GM18861 (cell line): ENCODE measurements around the gene MGAT1.
A peak's percentile ranks its signal among the peaks of the same experiment; 100 is the strongest.

Experiments
- ATAC-seq: cut with Tn5 transposase; IDR thresholded peaks from one replicate; pipeline ENCODE4 v1.9.1; 2021; ENCODE audit not compliant: unreplicated experiment

The MGAT1 gene

DNA sequence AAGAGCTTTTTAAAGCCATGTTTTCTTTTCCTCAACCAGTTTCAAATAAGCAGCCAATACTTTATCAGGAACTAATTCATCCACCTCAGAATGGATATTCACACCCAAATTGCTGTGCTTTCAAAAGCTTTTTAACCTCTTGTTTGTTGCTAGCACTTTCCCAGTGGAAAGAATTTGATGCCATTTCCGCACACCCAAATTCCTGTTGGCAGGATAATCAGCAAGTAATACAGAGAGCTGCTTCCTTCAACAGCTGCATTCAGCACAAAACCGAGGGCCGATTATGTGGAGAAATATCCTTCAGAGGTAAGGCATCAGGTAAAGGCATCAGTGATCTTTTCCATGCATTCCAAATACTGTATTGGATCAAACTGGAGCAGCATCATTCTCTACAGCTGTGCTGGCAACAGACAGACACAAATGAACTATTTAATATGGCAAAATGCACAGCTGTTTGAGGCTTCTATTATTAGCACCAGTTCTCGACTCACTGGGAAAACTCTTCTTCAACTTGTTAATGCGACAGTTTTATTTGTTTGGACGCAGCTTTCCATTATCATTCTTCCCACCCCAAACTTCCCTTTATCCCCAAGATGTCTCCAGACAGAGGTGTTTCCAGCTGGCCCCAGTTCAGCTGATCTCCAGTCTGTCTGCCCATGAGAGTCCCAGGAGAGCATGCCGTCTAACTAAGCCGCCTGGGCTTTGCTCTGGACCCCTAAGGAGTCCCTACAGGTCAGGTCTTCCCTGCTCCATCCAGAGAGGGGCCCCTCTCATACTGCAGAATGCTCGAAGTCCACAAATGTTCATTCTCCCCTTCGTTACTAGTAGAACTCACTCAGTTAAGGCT lies 22.2 kb upstream of the MGAT1 start:
- ATAC-seq: no peak

DNA sequence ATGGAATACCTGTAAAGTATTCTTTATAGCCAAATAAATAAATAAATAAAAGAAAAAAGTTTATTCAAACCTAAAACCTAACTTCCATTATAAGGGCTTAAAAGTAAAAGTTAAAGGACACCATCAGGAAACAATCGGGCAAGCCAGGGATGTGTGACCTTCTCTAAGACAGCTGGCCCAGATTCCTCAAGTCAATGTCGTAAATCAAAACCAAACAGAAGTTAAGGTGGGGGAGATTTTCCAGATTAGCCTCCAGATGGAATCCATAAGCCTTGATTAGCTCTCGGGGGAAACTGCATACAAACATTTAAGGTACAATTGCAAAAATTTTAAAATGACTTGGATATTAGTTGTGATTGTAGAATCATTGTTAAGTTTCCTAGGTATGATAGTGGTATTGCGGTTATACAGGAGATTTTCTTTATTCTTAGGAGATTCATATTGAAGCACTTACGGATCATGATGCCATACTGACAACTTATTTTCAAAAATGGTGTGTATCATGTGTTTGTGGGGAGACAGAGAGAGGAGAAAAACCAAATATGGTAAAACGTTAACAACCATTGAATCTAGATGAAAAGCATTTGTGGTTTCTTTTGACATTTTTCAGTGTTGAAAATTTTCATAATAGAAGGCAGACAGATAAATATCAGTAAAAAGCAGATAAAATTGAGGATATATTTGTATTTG lies 21.5 kb upstream of the MGAT1 start:
- no peak for ATAC-seq

DNA sequence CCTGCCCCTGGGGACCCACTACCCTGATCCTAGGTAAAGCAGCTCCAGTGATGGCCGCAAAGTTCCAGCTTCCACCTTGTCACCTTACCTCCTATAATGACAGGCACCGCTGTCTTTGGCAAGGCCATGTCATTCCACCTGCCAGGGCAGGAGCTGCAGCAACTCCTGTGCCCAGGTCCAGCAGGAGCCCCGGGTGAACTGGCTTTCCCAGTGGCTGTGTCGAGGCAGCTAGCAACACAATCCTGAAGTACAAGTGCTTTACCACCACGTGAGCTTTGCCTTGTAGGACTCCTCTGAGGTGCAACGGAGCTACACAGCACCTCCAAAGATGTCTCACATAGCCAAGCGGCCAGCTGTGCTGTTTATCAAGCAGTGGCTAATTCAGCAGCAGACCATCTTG lies 20.7 kb upstream of the MGAT1 start:
- no peak for ATAC-seq

DNA sequence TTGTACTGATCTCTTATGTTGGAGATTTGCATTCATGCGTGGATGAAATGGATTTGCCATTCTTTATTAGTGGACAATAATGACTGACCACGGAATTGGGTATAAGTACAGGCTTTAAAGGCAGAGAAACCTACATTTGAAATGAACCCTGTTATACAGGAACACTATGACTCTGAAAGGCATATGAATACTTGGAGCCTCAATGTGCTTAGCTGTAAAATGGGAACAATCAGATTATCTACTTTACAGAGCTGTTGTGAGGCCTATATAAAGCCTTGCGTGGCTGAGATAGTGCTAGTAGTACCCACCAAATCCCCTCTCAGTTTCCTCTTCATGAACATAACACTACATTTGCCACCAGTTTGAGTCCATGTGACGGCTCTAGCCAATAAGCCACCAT lies 18.9 kb upstream of the MGAT1 start:
- no peak for ATAC-seq

DNA sequence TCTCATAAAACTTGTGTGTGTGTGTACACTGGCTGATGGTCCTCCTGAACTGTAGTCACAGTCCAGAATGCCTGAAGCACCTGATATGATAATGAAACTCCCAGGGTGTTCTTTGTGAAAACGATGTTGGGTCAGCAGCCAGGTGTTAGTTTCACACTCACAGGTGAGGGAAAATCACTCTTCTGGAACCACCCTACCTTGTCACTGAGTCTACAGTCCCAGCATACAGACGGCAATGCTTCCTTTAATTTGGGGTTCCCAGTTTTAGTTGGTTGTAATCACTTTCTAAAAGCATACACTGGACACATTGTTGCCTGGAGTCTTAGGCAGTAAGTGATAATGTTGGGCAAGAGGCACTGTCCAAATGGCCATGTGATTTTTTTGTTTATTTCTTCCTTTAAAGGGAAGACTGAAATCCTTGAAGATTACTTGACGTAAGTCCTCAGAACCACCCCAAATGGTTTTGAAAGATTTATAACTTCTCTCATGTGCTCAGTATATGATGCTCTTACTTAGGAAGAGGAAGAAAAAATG lies 18.2 kb upstream of the MGAT1 start:
- peak; percentile 64 for ATAC-seq

DNA sequence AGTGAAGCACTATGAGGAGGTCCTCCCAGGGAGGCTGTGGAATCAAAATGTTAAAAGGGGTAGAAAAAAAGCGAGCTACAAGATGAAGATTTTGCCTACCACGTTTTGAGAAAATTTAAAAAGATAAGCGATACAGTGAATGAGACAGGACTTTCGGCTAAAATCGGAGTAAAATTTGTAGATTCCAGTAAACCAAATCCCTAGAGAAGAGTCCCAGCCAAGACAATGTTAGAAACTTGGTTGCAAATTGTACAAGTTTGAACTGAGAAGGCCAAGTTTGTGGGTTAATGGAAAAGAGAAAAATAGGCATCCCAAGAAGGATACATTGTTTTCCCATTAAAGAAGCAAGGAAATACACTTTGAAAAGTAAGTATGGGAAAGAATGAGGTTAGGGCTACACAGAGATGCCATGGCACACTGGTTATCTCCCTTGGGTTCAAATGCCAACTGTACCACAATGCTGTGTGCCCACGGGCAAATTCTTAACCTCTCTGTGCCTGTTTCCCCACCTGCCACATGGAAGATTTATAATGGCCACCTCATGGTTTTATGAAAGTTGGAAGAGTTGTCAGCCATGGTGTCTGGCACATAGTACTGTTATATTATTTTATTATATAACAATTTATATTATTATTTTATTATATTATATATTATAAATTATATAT lies 16.2 kb upstream of the MGAT1 start:
- no peak for ATAC-seq

DNA sequence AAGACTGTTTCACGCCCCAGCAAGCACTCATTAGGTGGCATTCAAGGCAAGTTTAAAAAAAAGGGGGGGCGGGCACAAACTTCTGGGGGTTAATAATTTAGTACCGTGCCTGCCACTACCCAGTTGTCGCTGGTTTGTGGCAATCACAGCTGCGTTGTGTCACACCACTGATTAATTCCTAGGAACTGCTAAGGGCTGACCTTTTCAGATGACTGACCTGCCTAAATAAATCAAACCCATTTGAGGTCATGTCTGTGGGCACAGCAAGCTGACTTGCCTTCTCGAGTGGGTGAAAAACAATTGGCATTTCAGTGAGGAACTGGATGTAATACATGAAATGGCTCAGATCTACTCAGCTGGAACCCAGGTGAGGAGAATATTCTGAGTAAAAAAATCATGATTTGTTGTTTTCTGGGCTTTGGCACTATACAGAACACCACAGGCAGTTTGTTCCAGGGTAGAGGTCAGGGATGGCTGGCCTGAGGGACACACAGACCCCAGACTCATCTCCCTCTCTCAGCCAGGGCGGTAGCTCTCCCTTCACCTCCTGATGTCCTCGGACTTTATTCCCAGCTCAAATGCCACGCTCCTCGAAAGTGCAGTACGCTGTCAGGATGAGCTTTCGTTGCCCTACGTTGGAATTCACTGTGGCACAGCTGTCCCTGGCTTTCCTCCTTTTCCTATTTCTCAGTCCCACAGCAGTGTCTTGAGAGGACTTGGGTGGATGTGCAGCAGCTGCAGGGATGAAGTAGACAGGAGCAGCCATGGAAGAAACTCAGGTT lies 15.5 kb upstream of the MGAT1 start:
- ATAC-seq: no peak

DNA sequence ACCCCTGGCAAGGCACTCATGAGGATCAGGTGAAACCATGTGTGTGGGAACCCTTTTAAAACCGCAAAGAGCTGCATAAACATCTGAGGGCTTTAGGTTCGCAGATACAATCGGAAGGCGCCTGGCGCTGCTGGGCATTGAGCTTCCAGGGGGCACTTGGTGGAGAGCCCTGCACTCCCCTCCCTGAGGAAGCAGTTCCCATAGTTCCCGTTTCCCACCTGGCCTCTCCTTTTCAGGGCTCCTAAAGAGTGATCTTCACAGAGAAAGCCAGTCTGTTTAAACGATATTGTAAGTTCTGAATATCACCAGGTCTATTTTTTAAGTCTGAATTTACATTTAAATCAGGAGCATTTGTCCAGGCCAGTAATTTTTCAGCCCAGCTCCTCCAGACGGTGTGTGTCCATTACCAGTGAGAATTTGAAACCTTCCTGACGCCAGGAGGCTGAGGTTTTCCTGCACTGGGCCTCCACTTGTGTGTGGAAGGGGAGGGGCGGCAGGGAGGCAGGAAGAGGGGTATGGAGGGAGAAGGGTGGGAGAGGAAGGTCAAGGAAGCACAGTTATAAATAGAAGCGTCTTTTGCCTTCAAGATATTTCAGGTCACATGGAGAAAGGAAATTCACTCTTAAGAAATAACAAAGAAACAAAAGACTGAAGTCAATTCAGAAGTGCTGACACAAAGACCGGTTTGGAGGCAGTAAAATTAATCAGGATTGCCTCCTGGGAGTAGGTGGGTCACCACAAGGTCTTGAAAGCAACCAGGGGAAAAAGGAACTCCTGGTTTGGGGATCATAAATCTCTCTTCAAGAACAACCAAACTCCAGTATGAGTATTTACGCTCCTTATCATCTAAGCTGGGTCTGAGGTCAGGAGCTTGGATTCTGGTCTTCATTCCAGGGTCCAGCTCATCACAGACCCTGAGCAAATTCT lies 14.3 kb upstream of the MGAT1 start:
- ATAC-seq: no peak

DNA sequence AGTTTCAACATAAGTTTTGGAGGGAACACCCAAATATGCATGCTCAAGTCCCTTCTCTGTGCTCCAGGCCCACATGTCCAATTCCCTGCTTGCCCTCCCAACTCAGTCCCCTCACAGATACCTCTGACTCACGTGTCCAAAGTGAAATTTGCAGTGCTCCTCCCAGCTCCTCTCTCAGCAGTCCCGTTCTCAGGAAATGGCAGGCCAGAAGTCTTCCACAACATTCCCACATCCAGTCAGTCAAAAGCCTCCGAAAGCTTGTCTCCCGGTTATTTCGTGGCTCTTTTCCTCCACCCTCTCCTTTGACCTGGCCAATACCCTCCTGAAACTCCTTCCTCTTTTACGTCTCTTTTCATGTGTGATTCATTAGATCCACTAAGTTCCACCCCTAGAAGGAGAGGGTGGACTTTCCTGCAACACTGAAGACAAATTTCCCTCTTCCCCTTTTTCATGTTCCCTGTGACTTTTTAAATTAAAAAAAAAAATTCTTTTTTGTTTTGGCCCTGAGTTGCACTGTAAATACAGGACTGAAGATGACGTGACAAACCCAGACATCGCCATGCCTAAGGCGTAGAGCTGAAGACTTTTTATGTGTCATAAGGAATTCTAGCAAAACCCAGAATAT lies 12.8 kb upstream of the MGAT1 start:
- ATAC-seq: no peak

DNA sequence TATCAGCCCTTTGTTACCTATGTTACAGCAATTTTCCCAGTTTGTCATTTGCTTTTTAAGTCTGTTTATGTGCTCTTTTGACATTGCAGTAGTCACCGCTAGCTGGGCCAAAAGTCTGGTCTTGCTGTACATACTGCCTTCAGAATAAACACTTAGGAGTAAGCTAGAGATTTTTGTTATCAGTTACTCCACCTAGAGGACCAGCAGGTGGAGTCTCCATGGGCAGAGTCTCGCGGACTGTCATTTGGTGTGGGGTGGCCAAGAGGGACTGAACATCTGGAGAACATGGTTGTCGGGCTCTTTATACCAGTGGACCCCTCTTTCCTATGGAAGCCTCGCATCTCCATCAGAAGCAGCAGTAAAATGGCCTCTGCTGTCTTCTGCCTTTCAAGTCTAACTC lies 10.8 kb upstream of the MGAT1 start:
- ATAC-seq: no peak

DNA sequence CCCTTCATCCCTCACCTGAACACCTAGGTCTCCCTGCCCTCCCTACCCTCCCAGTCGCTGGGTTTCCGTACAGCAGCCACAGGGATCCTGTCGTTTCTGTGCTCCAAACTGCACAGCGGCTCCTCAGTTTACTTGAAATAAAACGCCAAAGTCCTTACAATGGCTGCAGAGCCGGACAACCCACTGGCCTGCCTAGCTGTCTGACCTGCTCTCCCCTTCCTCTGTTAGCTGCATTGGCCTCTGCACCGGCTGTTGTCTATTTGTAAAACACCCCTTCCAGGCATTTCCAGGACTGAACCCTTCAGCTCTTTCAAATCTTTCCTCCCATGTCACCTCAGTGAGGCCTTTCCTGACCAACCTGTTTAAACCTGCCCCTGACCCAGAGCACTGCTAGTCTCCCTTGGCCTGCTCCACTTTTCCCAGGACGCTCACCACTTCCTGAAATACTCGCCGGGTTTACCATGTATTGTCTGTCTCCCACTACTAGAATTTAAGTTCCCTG lies 9.1 kb upstream of the MGAT1 start:
- no peak for ATAC-seq

DNA sequence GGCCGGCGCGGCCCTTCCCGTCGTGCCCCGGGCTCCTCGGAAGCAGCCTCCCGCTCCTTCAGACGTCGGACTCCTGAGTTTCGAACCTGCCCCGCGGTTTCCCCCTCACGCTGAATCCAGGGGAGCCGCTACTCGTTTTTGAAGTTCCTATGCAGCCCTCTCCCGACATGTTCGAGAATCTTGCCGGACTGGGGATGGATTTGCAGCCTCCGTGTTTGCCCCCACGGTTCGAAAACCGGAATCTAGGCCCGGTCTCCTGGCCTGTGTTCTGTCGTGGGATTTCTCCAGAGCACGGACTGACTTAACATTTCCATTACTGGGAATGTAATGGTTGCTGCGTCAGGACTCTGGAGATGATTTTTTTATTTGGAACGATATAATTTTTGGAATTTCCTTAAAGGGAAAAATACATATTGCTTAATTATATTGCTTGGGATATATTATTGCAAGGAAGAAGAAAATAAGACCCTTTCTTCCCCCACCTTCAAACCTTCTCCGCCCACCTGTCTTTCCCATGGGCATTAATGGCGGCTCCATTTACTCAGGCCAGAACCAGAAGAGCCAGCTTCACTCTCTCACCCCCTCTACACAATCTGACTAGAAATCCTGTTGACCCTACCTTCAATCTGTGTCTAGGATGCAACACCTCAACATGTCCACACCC lies 8.5 kb upstream of the MGAT1 start:
- ATAC-seq: no peak

DNA sequence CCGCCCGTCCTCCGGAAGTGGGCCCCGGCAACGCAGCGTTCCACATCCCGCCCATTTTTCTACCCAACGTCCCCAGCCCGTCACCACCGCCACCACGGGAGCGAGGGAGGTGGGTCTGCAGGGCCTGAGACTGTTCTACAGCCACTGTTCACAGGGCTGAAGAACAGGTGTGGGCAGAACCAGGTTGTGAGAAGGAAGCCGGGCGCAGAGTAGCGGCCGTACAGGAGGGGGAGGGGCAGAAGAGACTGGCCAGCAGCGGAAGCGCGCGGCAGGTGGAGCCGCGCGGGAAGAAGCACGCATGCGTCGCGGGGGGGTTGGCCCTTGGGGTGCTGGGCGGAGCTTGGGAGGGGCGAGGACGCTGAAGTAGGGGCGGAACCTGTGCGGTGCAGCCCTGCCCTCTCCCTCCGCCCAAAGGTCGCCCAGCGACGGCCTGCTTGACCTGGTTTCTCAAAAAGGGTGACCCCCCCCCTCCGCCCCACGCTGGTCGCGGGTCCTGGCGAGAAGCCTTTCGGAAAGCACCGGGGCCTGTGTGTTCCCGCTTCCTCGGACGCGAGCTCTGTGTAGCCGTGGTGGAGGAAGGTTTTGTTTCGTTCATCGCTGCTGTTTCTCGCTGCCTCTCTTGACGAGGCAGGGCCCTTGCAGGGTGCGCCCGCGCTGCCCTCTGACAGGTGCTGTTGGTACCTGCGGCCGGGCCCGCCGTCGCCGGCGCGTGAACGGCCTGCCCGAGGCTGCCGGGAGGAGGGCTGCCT lies 7.8 kb upstream of the MGAT1 start:
- ATAC-seq: peak; percentile 55

DNA sequence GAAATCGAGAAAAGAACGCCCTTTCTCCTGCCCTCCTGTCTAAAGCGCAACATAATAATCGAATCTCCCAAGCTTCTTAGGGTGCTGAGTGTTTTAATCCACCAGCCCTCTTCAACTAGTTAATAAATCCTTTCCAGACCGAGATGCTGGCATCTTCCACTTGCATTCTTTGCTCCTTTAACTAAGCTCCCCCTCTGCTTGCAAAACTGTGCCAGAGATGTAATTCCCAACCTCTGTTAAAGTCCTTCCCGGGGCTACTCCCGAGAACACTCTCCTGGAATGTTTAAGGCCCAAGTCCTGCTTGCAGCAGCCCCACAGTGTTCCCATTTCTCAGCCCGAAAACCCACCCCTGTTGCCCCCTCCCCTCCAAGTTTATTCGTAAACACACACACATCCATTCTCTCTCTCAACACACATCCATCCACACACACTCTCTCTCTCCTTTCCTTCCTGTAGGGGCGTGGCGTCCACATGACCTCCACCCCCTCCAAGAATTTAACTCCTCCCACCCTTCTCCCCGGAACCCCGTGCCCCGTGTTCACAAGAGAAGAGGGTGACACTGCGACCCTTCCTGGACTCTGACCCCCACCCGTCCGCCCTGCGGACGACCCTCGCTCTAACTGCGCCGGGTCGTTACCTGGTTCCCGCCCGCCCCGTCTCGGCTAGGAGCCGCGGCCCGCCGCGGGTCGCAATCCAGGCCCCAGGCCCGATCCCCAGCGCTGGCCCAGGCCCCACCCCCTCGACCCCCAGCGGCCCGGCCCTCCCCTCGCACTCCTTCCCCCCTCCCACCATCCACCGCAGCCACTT lies 7.0 kb upstream of the MGAT1 start:
- ATAC-seq: peak; percentile 44

DNA sequence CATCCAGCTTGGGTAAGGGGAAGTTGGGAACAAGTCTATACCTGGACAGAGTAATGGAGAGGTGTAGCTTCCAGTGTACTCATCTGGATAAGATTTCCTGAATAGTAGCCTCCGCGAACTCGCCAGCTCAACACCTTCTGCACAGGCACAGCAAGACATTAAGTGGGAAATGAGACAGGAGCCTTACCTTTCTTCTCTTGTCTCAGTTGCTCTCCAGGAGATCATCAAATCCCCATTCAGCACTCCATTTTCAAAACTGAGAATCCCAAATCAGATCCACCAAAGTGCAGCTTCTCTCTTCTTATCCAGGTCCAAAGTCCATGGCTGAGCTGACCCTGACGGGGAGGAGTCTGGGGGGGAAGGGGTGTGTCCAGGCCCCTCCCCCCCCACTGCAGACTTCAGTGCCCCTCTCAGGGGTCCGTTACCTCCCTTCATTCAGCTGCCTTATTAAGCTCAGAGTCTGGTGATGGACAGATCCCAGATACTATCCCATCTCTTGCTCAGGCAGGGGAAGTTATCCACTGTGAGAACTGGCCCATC lies 5.9 kb upstream of the MGAT1 start:
- no peak for ATAC-seq

DNA sequence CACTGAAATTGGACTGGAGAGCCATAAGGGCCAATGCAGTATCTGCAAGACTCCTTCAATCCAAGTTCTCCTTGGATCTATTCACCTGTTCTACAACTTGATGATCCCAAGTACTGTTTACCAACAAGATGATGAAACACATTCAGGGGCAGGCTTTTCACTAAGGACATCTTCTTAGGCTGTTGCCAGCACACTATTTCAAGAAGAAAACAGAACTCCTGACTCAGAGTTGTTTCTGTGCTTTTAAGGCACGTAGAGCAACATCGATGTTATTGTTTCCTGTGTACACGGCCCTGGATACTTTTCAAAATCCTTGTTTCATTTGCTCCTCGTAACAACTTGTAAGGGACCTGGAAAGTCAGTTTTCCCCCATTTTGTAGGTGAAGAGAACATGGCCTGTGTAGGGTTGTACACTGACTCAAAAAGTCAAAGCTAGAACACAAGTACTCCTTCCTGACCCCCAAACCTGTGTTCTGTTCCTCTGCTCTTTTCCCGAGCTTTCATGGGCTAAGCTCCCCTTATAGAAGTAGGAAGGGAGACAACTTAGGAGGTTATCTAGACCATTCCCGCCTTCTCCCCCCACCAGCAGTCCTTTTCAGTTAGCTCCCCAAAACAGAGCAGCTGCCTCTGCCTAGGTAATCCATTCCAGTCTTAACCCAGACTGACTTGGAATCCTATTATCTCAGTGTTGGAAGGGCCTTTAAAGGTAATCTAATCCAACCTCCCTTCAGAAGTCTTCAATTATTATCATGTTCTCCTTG lies 5.2 kb upstream of the MGAT1 start:
- ATAC-seq: no peak
